HCT116 (cell line): Measurements from ENCODE around the gene NKX1-1. TPM values are rescaled to one million over a fixed set of nuclear protein-coding genes. Genes with fewer than 3 reads are reported as not detected.

ENCODE experiments used
- ELF1 ChIP-seq: IDR thresholded peaks from 2 replicates; pipeline ENCODE4 v1.6.1; 2012; ENCODE audit warnings: low read depth, borderline replicate concordance
- TCF7L2 ChIP-seq: IDR thresholded peaks from 2 replicates; pipeline ENCODE4 v1.7.0; 2011; ENCODE audit warnings: borderline replicate concordance, inconsistent platforms; ENCODE audit not compliant: insufficient read depth, insufficient read length; ENCODE audit errors: extremely low read depth
- YY1 ChIP-seq: IDR thresholded peaks from 2 replicates; pipeline ENCODE4 v1.6.1; 2011; ENCODE audit warnings: low read length, low read depth, moderate library complexity, mild to moderate bottlenecking; ENCODE audit not compliant: insufficient replicate concordance; ENCODE audit errors: extremely low read depth
- ZNF274 ChIP-seq: fragments of 200-500 bp; sonication (Bioruptor generic); IDR thresholded peaks from 2 replicates; pipeline ENCODE4 v1.6.1; 2014; ENCODE audit warnings: mild to moderate bottlenecking, low read depth, low read length, inconsistent platforms
- total RNA-seq: library from RNA; stranded (reverse); gene quantifications from one replicate; pipeline ENCODE4 v1.2.1, GENCODE V29; 2021; ENCODE audit not compliant: unreplicated experiment
- TF ChIP-seq, protein P1 (sequence below), 3 experiments: fragments of 200-600 bp in 1 of 3; sonication (generic) in 1 of 3; IDR thresholded peaks in 2 of 3; conservative IDR thresholded peaks in 1 of 3; 2 replicates each; pipeline ENCODE4 v1.5.1; 2012 to 2017; ENCODE audit warnings: low read depth in 2 of 3, low read length in 2 of 3, antibody characterized with exemption in 1 of 3, borderline replicate concordance in 1 of 3, control low read depth in 1 of 3, mild to moderate bottlenecking in 1 of 3, mixed read lengths in 1 of 3, mixed run types in 1 of 3, moderate library complexity in 1 of 3; ENCODE audit not compliant: insufficient read depth in 1 of 3
- TF ChIP-seq, protein P2 (sequence below): IDR thresholded peaks from 2 replicates; pipeline ENCODE4 v1.6.1; 2012
- TF ChIP-seq, protein P3 (sequence below): IDR thresholded peaks from 2 replicates; pipeline ENCODE4 v1.6.1; 2012; ENCODE audit warnings: low read depth

NKX1-1 gene
- total RNA-seq, 1 experiment from 2014 or later = not detected

DNA sequence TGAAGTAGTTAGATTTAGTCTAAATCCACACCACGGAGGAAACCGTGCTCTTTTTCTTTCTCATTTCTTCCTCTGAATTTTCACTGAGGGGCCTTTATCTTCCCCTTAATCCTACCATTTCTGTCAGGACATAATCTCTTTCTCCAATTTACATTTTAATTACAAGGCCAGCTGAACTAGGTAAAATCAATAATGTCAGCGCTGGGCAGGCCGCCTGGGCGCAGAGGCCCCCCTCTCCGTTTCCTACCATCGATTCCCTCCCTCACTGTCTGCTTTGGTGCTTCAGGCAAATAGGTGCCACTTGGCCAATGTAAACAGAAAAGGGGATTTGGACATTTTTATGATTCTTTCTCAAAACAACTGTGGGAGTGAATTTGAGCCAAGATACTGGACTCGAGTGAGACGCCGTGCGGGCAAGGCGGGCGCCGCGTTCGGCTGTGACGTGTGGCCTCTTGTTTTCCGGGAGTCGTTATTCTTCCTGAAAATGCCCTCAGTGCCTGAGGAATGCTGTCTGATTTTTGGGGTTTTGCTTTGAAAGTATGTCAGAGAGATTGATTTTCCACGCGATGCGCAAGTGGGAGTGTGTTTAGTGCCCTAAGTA, 36.7 kb downstream of the NKX1-1 start (continued):
- TF ChIP-seq, protein P1, sequence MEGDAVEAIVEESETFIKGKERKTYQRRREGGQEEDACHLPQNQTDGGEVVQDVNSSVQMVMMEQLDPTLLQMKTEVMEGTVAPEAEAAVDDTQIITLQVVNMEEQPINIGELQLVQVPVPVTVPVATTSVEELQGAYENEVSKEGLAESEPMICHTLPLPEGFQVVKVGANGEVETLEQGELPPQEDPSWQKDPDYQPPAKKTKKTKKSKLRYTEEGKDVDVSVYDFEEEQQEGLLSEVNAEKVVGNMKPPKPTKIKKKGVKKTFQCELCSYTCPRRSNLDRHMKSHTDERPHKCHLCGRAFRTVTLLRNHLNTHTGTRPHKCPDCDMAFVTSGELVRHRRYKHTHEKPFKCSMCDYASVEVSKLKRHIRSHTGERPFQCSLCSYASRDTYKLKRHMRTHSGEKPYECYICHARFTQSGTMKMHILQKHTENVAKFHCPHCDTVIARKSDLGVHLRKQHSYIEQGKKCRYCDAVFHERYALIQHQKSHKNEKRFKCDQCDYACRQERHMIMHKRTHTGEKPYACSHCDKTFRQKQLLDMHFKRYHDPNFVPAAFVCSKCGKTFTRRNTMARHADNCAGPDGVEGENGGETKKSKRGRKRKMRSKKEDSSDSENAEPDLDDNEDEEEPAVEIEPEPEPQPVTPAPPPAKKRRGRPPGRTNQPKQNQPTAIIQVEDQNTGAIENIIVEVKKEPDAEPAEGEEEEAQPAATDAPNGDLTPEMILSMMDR (IDR thresholded peaks at IDR 0.05 in 2 of 3, conservative IDR thresholded peaks at IDR 0.05 in 1 of 3; ENCODE audit: borderline replicate concordance in 1 of 3, insufficient read depth in 1 of 3, low read depth in 2 of 3, low read length in 2 of 3) = no peak
- TF ChIP-seq ZNF274 (no peak), ELF1 (no peak), YY1 (no peak), TCF7L2 (no peak)
- TF ChIP-seq, protein P2, sequence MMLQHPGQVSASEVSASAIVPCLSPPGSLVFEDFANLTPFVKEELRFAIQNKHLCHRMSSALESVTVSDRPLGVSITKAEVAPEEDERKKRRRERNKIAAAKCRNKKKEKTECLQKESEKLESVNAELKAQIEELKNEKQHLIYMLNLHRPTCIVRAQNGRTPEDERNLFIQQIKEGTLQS = no peak
- TF ChIP-seq, protein P3, sequence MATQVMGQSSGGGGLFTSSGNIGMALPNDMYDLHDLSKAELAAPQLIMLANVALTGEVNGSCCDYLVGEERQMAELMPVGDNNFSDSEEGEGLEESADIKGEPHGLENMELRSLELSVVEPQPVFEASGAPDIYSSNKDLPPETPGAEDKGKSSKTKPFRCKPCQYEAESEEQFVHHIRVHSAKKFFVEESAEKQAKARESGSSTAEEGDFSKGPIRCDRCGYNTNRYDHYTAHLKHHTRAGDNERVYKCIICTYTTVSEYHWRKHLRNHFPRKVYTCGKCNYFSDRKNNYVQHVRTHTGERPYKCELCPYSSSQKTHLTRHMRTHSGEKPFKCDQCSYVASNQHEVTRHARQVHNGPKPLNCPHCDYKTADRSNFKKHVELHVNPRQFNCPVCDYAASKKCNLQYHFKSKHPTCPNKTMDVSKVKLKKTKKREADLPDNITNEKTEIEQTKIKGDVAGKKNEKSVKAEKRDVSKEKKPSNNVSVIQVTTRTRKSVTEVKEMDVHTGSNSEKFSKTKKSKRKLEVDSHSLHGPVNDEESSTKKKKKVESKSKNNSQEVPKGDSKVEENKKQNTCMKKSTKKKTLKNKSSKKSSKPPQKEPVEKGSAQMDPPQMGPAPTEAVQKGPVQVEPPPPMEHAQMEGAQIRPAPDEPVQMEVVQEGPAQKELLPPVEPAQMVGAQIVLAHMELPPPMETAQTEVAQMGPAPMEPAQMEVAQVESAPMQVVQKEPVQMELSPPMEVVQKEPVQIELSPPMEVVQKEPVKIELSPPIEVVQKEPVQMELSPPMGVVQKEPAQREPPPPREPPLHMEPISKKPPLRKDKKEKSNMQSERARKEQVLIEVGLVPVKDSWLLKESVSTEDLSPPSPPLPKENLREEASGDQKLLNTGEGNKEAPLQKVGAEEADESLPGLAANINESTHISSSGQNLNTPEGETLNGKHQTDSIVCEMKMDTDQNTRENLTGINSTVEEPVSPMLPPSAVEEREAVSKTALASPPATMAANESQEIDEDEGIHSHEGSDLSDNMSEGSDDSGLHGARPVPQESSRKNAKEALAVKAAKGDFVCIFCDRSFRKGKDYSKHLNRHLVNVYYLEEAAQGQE = no peak
